ENCODE data around the gene GIMAP5.

Gene GIMAP5

DNA sequence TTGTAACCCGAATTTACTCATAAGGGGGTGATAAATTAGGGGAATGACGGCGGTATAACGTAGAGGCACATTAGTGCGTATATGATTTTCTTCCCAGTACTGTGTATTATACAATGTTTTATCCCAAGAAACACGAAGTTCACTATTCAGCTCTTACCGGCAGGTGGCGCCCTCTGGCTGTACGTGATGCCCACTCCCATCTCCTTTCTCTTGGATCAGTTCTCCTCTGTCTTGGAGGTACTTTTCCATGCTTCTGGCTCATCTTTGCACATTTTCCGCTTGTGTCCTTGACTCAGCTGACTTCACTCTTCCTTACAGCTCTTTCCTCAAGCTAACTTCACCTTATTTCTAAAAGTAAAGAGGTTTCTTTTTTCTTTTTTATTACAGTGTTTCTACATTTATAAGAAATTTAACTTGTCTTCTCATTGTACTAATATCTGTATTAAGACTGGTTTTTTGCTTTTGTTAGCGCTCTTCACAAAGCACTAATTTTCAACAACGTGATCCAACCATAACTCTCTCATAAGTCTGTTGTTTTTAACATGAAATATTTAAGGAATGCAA is 41.6 kb downstream of the GIMAP5 start:
- H2AFZ ChIP-seq (ENCODE audit: low read length) = no peak overlapping the region
- no peaks in the 10 kb centered on the region for H3K79me2 ChIP-seq (ENCODE audit: low read length)
- no peak overlapping the region for H3K4me3 ChIP-seq (ENCODE audit: low read length)
- no peak overlapping the region for H3K4me2 ChIP-seq (ENCODE audit: low read depth, low read length)
- no peak overlapping the region for H3K27ac ChIP-seq (ENCODE audit: low read length)
- no peak for TF ChIP-seq EZH2 (optimal IDR thresholded peaks at IDR 0.05; ENCODE audit: low read depth, low read length)
- TF ChIP-seq EZH2phosphoT487 (IDR thresholded peaks at IDR 0.05; ENCODE audit: low read length) = no peak
- TF ChIP-seq, protein P1, sequence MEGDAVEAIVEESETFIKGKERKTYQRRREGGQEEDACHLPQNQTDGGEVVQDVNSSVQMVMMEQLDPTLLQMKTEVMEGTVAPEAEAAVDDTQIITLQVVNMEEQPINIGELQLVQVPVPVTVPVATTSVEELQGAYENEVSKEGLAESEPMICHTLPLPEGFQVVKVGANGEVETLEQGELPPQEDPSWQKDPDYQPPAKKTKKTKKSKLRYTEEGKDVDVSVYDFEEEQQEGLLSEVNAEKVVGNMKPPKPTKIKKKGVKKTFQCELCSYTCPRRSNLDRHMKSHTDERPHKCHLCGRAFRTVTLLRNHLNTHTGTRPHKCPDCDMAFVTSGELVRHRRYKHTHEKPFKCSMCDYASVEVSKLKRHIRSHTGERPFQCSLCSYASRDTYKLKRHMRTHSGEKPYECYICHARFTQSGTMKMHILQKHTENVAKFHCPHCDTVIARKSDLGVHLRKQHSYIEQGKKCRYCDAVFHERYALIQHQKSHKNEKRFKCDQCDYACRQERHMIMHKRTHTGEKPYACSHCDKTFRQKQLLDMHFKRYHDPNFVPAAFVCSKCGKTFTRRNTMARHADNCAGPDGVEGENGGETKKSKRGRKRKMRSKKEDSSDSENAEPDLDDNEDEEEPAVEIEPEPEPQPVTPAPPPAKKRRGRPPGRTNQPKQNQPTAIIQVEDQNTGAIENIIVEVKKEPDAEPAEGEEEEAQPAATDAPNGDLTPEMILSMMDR (IDR thresholded peaks at IDR 0.05; ENCODE audit: low read length) = peak; percentile 98
- H3F3A ChIP-seq (ENCODE audit: insufficient read depth, low read length) = no peaks in the 10 kb centered on the region
- no peaks in the 10 kb centered on the region for H3K4me1 ChIP-seq (ENCODE audit: low read length)
- H3K27me3 ChIP-seq (replicated peaks; ENCODE audit: insufficient read depth, low read length) = no peaks in the 10 kb centered on the region
- no peaks in the 10 kb centered on the region for H4K20me1 ChIP-seq (ENCODE audit: insufficient read depth, low read length)
- peak; percentile 72 for DNase-seq
- no peaks in the 10 kb centered on the region for H3K9me3 ChIP-seq (replicated peaks; ENCODE audit: insufficient read depth, low read length)
- no peaks in the 10 kb centered on the region for H3K36me3 ChIP-seq (replicated peaks; ENCODE audit: insufficient read depth, low read length)
- H3K9me2 ChIP-seq (replicated peaks; ENCODE audit: insufficient read depth, low read length) = no peaks in the 10 kb centered on the region
- no peak overlapping the region for H3K9ac ChIP-seq (ENCODE audit: low read length)

DNA sequence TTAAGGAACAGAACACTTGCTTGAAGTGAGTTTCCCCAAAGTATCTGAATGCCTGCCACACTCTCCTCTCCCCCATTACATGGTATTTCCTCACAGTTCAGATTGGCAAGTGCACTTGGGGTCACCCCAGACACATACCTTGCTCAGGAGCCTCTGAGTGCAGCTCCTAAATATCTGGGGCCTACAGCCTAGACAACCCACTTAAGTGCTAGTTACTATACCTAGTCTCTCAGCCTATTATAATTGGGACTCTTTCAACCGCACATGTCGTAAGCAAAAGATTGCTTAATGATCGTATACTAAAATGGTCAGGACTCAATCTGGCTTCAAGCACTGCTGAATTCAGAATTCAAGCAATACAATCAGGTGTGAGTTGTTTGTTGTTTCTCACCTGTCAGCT is 43.1 kb downstream of the GIMAP5 start:
- no peak overlapping the region for H2AFZ ChIP-seq (ENCODE audit: low read length)
- H3K9me2 ChIP-seq (replicated peaks; ENCODE audit: insufficient read depth, low read length) = no peaks in the 10 kb centered on the region

DNA sequence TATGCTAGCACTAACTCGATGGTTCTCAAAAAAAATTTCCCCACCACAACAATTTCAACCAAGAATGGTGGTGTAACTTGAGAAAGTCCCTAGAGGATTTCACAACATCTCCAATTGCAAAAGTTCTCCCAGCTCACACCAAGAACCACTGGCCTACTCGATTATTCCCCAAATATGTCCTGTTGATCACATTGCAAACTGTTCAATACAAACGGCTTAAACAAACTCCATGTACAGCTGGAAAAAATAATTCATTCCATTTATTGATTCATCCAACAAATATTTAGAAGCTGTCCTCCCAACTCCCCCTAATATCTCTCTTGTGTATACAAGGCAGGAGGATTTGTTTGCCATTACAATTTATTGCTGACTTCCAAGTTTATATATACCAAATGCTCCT is 43.9 kb downstream of the GIMAP5 start:
- TF ChIP-seq, protein P1 (IDR thresholded peaks at IDR 0.05; ENCODE audit: low read length) = no peak
- TF ChIP-seq EZH2 (optimal IDR thresholded peaks at IDR 0.05; ENCODE audit: low read depth, low read length) (no peak), EZH2phosphoT487 (IDR thresholded peaks at IDR 0.05; ENCODE audit: low read length) (no peak)
- Histone ChIP-seq H3K79me2 (ENCODE audit: low read length) (no peaks in the 10 kb centered on the region), H3K4me3 (ENCODE audit: low read length) (no peak overlapping the region), H4K20me1 (ENCODE audit: insufficient read depth, low read length) (no peaks in the 10 kb centered on the region), H3K27me3 (replicated peaks; ENCODE audit: insufficient read depth, low read length) (no peaks in the 10 kb centered on the region), H3K27ac (ENCODE audit: low read length) (no peak overlapping the region), H3K9me2 (replicated peaks; ENCODE audit: insufficient read depth, low read length) (no peaks in the 10 kb centered on the region), H3K4me2 (ENCODE audit: low read depth, low read length) (no peak overlapping the region), H3K9me3 (replicated peaks; ENCODE audit: insufficient read depth, low read length) (no peaks in the 10 kb centered on the region), H3K9ac (ENCODE audit: low read length) (no peak overlapping the region), H3F3A (ENCODE audit: insufficient read depth, low read length) (no peaks in the 10 kb centered on the region), H3K4me1 (ENCODE audit: low read length) (no peaks in the 10 kb centered on the region), H3K36me3 (replicated peaks; ENCODE audit: insufficient read depth, low read length) (no peaks in the 10 kb centered on the region), H2AFZ (ENCODE audit: low read length) (no peak overlapping the region)
- DNase-seq = no peak

More for the DNA sequence above, 43.1 kb downstream of the GIMAP5 start:
- Histone ChIP-seq H3K27ac (ENCODE audit: low read length) (no peak overlapping the region), H3K4me1 (ENCODE audit: low read length) (no peaks in the 10 kb centered on the region), H3K36me3 (replicated peaks; ENCODE audit: insufficient read depth, low read length) (no peaks in the 10 kb centered on the region), H3K9ac (ENCODE audit: low read length) (no peak overlapping the region), H3K79me2 (ENCODE audit: low read length) (no peaks in the 10 kb centered on the region), H3K4me2 (ENCODE audit: low read depth, low read length) (no peak overlapping the region), H3K4me3 (ENCODE audit: low read length) (no peak overlapping the region), H4K20me1 (ENCODE audit: insufficient read depth, low read length) (no peaks in the 10 kb centered on the region), H3F3A (ENCODE audit: insufficient read depth, low read length) (no peaks in the 10 kb centered on the region), H3K27me3 (replicated peaks; ENCODE audit: insufficient read depth, low read length) (no peaks in the 10 kb centered on the region), H3K9me3 (replicated peaks; ENCODE audit: insufficient read depth, low read length) (no peaks in the 10 kb centered on the region)
- no peak for DNase-seq
- TF ChIP-seq EZH2 (optimal IDR thresholded peaks at IDR 0.05; ENCODE audit: low read depth, low read length) (no peak), EZH2phosphoT487 (IDR thresholded peaks at IDR 0.05; ENCODE audit: low read length) (no peak)
- TF ChIP-seq, protein P1 (IDR thresholded peaks at IDR 0.05; ENCODE audit: low read length) = no peak

Measured in MM.1S (cell line).